Kidney (tissue), 14 donors: ENCODE measurements around the gene TEX48. TPM values are rescaled to one million over a fixed set of nuclear protein-coding genes. Genes with fewer than 3 reads are reported as not detected.

ENCODE experiments used
- DNase-seq, 5 donors: peaks; one replicate each; pipeline ENCODE4 v3.0.0-alpha.2; 2013 to 2020
- FAIRE-seq: peaks from 2 replicates; lab custom pipeline; 2012; peaks lifted over from hg19 to GRCh38; lab: Jason Lieb, UNC
- H3K27ac ChIP-seq, 2 donors: one replicate each; pipeline ENCODE4 v1.7.0; 2013; ENCODE audit warnings: low read depth in 2 of 2, low read length in 2 of 2, inconsistent platforms in 1 of 2
- H3K27me3 ChIP-seq: one replicate; pipeline ENCODE4 v1.7.1; 2013; ENCODE audit warnings: low read length, inconsistent platforms; ENCODE audit not compliant: control insufficient read depth, insufficient read depth
- H3K36me3 ChIP-seq, 3 donors: one replicate each; pipeline versions ENCODE4 v1.7.0 to v1.7.1; 2013; ENCODE audit warnings: low read length in 3 of 3, control low read depth in 1 of 3, inconsistent platforms in 1 of 3; ENCODE audit not compliant: insufficient read depth in 3 of 3, control insufficient read depth in 2 of 3
- H3K4me1 ChIP-seq, 3 donors: one replicate each; pipeline versions ENCODE4 v1.7.0 to v1.7.1; 2013; ENCODE audit warnings: low read length in 3 of 3, inconsistent platforms in 1 of 3, low read depth in 1 of 3; ENCODE audit not compliant: control insufficient read depth in 2 of 3, insufficient read depth in 2 of 3
- H3K4me3 ChIP-seq, 3 donors: one replicate each; pipeline versions ENCODE4 v1.7.0 to v1.8.1; 2013; ENCODE audit warnings: low read length in 3 of 3, control low read depth in 1 of 3, inconsistent platforms in 1 of 3
- H3K9ac ChIP-seq, 3 donors: one replicate each; pipeline versions ENCODE4 v1.7.0 to v1.7.1; 2013; ENCODE audit warnings: low read length in 3 of 3, control low read depth in 1 of 3, inconsistent platforms in 1 of 3
- H3K9me3 ChIP-seq, 3 donors: one replicate each; pipeline versions ENCODE4 v1.7.0 to v1.7.1; 2013; ENCODE audit warnings: low read length in 3 of 3, control low read depth in 1 of 3, inconsistent platforms in 1 of 3; ENCODE audit not compliant: control insufficient read depth in 2 of 3, insufficient read depth in 1 of 3
- intact Hi-C: fragments of 100-400 bp; cut with DNase I; formaldehyde crosslinking; loops from one replicate; pipeline ENCODE4 v1.11.1; 2022
- polyA plus RNA-seq: library from polyadenylated mRNA; stranded (reverse); fragments of 350-450 nt; fragmentation: Illumina TruSeq; extraction: RNeasy Lipid Tissue Mini Kit (QIAGEN cat#74804); gene quantifications from one replicate; pipeline ENCODE4 v1.2.3, GENCODE V29; 2014; ENCODE audit warnings: low read depth, low replicate concordance; ENCODE audit not compliant: insufficient read depth
- total RNA-seq: library from RNA; stranded (reverse); fragmentation: NEBNext Ultra II Directional; extraction: Animal tissue kit (Norgen Biotek cat#: 25700); gene quantifications from one replicate; pipeline ENCODE4 v1.2.1, GENCODE V29; 2021
- TF ChIP-seq, protein P1 (sequence below): IDR thresholded peaks from 3 replicates; pipeline ENCODE4 v1.5.1; 2012; ENCODE audit warnings: mild to moderate bottlenecking, moderate library complexity, borderline replicate concordance; ENCODE audit not compliant: insufficient read depth; ENCODE audit errors: extremely low read depth
- donor health status: control.
- donor health status: control.
- donor health status: control.
- donor health status: control.
- donor health status: control.
- donor health status: DM: yes; HTN: yes; CAD: no.
- donor health status: Normal renal cell carcinoma (clear cell type).

Gene TEX48
- total and polyA plus RNA-seq, 2 donors from 2014 or later = not detected

DNA sequence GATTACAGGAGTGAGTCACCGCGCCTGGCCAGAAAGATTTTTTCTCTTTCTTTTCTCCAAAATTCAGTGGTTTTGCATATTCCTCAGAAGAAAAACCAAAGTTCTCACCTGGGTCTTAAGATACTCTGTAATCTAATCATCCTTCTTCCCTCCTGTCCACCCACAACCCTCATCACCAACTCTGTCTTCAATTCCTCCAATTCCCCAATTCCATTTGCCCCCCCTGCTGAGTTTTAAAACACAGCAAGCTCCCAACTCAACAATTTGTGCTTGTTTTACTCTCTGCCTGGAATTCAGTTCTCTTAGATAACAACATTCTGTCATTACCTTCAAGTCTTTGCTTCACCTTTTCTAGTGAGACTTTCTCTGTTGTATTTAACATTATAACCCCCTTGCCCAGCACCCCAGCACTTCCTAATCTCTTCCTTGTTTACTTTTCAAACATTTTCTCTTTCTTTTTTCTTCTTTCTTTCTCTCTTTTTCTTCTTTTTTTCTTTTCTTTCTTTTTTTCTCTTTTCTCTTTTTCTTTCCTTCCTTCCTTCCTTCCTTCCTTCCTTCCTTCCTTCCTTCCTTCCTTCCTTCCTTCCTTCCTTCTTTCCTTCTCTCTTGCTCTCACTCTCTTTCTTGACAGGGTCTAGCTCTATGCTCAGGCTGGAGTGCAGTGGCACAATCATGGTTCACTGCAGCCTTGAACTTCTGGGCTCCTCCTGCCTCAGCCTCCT is 7.8 kb downstream of the TEX48 start:
- H3K4me1 ChIP-seq = no peaks in the 10 kb centered on the region
- H3K36me3 ChIP-seq = no peaks in the 10 kb centered on the region
- H3K9ac ChIP-seq = no peak overlapping the region
- FAIRE-seq (no peak), DNase-seq (no peak)
- TF ChIP-seq, protein P1, sequence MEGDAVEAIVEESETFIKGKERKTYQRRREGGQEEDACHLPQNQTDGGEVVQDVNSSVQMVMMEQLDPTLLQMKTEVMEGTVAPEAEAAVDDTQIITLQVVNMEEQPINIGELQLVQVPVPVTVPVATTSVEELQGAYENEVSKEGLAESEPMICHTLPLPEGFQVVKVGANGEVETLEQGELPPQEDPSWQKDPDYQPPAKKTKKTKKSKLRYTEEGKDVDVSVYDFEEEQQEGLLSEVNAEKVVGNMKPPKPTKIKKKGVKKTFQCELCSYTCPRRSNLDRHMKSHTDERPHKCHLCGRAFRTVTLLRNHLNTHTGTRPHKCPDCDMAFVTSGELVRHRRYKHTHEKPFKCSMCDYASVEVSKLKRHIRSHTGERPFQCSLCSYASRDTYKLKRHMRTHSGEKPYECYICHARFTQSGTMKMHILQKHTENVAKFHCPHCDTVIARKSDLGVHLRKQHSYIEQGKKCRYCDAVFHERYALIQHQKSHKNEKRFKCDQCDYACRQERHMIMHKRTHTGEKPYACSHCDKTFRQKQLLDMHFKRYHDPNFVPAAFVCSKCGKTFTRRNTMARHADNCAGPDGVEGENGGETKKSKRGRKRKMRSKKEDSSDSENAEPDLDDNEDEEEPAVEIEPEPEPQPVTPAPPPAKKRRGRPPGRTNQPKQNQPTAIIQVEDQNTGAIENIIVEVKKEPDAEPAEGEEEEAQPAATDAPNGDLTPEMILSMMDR = no peak
- no peaks in the 10 kb centered on the region for H3K27me3 ChIP-seq
- intact Hi-C loops = loop anchor here (10.0 kb wide), 1 partner anchor 241 kb away; no protein-coding TSS in a partner anchor
- H3K27ac ChIP-seq = no peak overlapping the region
- no peak overlapping the region for H3K4me3 ChIP-seq
- H3K9me3 ChIP-seq = no peaks in the 10 kb centered on the region

DNA sequence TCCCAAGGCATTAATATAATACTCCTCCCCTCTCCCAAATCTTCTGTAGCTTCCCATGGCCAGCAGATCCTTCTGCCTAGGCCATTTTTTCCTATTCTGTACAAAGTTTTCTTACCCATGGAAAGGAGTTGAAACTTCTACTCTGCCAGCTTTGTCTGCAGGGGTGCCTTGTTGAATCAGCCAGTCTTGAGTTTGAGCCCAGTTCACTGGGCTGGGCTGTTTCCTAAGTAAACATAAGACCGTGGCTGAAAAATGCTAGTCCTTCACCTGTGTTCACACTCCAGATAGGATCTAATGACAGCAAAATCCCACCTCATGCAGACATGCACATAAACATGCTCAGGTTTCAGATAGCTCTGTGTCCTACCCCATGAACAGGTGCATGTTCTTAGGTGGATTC is 10.4 kb downstream of the TEX48 start:
- no peak overlapping the region for H3K9ac ChIP-seq
- no peaks in the 10 kb centered on the region for H3K4me1 ChIP-seq
- FAIRE-seq (no peak), DNase-seq (no peak)
- H3K4me3 ChIP-seq = no peak overlapping the region
- TF ChIP-seq, protein P1 = no peak
- no peaks in the 10 kb centered on the region for H3K36me3 ChIP-seq
- intact Hi-C loops = loop anchor here (10.0 kb wide), 1 partner anchor 243 kb away; no protein-coding TSS in a partner anchor
- H3K9me3 ChIP-seq = no peaks in the 10 kb centered on the region
- H3K27me3 ChIP-seq = no peaks in the 10 kb centered on the region
- no peak overlapping the region for H3K27ac ChIP-seq

DNA sequence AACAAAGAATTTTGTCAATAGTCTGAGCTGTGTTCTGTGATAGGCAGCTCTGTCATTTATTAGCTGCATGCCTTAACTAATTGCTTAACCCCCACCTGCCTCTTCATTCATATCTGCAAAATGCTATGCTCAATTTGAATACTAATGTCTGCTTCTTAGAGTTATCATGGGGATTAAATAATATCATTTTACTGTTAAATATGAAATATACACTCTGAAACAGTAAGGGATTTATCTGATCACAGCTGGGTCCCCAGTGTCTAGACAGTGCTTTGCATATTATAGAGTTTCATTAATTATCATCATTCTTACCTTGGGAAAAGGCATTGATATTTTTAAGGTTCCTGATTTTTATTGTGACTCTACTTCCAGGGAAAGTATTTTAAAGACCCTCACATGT is 12.0 kb downstream of the TEX48 start:
- DNase-seq = no peak
- FAIRE-seq = no peak
- intact Hi-C loops = loop anchor here (10.0 kb wide), 1 partner anchor 245 kb away; no protein-coding TSS in a partner anchor
- Histone ChIP-seq H3K27ac (no peak overlapping the region), H3K9me3 (no peaks in the 10 kb centered on the region), H3K9ac (no peak overlapping the region), H3K4me1 (no peaks in the 10 kb centered on the region), H3K36me3 (no peaks in the 10 kb centered on the region), H3K27me3 (no peaks in the 10 kb centered on the region), H3K4me3 (no peak overlapping the region)
- TF ChIP-seq, protein P1 = no peak
